ENCODE results near the gene PHLDB1.

DNA sequence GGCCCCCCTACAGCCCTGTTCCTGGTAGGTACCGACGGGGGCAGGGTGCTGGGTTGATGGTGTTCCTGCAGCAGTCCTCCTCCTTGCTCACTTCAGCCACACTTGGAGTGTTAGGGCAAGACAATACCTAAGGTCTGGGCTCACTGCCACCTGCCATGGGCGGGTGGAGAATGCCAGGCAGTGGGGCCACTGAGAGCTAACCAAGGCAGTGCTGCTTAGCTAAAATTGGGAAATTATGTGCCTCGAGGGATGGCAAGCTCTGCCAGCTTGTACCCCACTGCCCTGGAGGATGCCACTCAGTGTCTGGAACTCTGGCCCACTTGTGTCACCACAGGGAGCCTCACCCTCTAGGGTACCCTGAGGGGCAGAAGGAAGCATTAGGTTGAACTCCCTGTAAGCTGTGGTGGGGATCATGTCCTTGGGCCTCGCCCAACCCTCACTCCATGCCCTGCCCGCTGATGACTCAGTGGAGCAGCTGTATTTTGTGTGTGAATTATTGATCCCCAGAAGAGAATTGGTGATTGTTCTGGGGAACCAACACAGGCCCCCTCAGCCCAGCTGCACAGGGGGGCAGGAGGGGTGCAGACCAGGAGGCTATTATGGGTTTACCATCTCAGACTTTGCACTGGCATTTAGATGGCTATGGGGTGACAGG, 17.7 kb downstream of the PHLDB1 start:
- no peak for TF ChIP-seq EGR1 (IDR thresholded peaks at IDR 0.05)
- no peak for TF ChIP-seq YY1 (IDR thresholded peaks at IDR 0.05; ENCODE audit: low read depth)
- no peak for TF ChIP-seq NFIC (IDR thresholded peaks at IDR 0.05)
- TF ChIP-seq, protein P1, sequence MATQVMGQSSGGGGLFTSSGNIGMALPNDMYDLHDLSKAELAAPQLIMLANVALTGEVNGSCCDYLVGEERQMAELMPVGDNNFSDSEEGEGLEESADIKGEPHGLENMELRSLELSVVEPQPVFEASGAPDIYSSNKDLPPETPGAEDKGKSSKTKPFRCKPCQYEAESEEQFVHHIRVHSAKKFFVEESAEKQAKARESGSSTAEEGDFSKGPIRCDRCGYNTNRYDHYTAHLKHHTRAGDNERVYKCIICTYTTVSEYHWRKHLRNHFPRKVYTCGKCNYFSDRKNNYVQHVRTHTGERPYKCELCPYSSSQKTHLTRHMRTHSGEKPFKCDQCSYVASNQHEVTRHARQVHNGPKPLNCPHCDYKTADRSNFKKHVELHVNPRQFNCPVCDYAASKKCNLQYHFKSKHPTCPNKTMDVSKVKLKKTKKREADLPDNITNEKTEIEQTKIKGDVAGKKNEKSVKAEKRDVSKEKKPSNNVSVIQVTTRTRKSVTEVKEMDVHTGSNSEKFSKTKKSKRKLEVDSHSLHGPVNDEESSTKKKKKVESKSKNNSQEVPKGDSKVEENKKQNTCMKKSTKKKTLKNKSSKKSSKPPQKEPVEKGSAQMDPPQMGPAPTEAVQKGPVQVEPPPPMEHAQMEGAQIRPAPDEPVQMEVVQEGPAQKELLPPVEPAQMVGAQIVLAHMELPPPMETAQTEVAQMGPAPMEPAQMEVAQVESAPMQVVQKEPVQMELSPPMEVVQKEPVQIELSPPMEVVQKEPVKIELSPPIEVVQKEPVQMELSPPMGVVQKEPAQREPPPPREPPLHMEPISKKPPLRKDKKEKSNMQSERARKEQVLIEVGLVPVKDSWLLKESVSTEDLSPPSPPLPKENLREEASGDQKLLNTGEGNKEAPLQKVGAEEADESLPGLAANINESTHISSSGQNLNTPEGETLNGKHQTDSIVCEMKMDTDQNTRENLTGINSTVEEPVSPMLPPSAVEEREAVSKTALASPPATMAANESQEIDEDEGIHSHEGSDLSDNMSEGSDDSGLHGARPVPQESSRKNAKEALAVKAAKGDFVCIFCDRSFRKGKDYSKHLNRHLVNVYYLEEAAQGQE (IDR thresholded peaks at IDR 0.05; ENCODE audit: low read depth): no peak
- no peak for TF ChIP-seq TCF12 (IDR thresholded peaks at IDR 0.05; ENCODE audit: low read depth)
- TF ChIP-seq RAD21 (IDR thresholded peaks at IDR 0.05; ENCODE audit: low read depth): no peak
- TF ChIP-seq, protein P2, sequence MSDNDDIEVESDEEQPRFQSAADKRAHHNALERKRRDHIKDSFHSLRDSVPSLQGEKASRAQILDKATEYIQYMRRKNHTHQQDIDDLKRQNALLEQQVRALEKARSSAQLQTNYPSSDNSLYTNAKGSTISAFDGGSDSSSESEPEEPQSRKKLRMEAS (IDR thresholded peaks at IDR 0.05): peak; percentile 34; the same call in 1 of the 2 replicates
- no peak for TF ChIP-seq TEAD4 (IDR thresholded peaks at IDR 0.05)
- no peak for TF ChIP-seq TAF1 (IDR thresholded peaks at IDR 0.05; ENCODE audit: low read depth)
- no peak for TF ChIP-seq CEBPB (IDR thresholded peaks at IDR 0.05)
- no peak for TF ChIP-seq CREB1 (IDR thresholded peaks at IDR 0.05; ENCODE audit: low read depth)
